GM18498 (cell line): ENCODE measurements around the gene SMIM33.
"Not testable (repeated sequence)": the region's sequence is repeated elsewhere in the genome, so short reads cannot be mapped to it uniquely, and the experiment has no call there.

Experiments
- ATAC-seq: cut with Tn5 transposase; IDR thresholded peaks from one replicate; pipeline ENCODE4 v1.9.1; 2021; ENCODE audit warnings: mild to moderate bottlenecking, moderate library complexity; ENCODE audit not compliant: unreplicated experiment

The SMIM33 gene

DNA sequence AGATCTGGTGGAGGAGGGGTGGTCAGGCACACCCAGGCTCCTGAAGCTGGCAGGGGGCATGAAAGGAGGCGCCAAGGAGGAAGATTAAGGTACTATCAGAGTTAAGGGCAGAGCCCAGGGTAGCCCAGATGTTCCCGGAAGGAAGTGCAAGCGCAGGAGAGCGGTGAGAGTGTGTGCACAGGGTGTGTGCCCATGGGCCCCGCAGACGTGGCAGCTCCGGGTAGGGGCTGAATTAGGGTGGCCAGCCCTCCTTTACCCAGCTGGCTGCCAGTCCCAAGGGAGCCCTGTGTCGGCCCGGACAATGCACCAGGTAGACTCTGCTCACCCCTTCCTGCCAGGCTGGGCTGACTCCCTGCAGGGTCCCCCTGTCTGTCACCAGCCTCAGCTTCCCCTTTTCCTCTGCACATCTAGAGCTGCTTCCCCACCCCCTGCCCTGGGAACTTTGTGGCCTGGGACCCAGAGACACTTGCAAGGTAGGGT lies at the start of gene SMIM33:
Gene SMIM33 (plus strand): TSS at position 184 of the 480 bp plus-strand sequence. CDS start 118 bp downstream, at position 302.
- no peak for ATAC-seq

GRCh38 chr5:139422307-139422893 lies 48.4 kb upstream of the SMIM33 start:
- ATAC-seq = no peak

DNA sequence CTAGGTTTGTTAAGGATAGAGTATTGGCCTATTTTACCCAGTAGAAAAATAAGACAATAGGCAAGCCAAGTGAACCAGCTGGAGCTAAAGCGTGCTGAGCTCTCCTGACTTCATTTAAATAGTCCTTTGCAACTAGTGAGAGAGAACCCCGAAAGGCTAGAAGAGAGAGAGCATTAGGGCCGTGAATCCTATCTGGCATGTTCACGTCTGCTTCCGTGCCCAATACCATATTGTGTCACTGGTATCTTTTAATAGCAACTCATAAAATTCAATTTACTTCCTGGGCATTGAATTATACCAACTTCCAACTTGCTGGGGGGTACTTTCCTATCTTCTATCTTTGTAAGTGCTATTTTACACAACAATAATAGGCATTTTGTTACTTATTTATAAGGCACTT lies 45.3 kb upstream of the SMIM33 start:
- no peak for ATAC-seq

- no peak for ATAC-seq
These were observed 44.5 kb upstream of the SMIM33 start for GRCh38 chr5:139426203-139426885.

- no peak for ATAC-seq
These were observed 40.8 kb upstream of the SMIM33 start for GRCh38 chr5:139430015-139430414.

- no peak for ATAC-seq
These were observed 39.1 kb upstream of the SMIM33 start for GRCh38 chr5:139431706-139432105.

GRCh38 chr5:139435676-139436075 lies 35.1 kb upstream of the SMIM33 start:
- no peak for ATAC-seq

DNA sequence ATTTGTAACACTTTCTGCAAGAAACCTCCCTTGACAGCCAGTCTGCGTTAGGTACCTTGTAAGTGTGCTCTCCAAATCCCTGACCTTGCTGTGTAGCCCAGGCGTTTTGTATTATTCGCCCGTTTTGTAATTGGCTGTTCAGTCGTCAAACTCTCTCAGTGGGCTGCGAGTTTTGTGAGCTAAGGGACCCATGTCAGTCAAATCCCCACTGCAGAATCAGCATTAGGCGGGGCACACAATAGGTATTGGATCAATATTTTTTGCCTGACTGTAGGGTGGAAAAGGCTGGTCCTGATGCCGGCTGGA lies 32.1 kb upstream of the SMIM33 start:
- no peak for ATAC-seq

GRCh38 chr5:139439013-139439903 lies 31.5 kb upstream of the SMIM33 start, which contains the start of gene DNAJC18:
DNAJC18 (minus strand) TSS chr5:139439525; CDS start chr5:139439445, 80 bp downstream.
- ATAC-seq = peak; percentile 92

DNA sequence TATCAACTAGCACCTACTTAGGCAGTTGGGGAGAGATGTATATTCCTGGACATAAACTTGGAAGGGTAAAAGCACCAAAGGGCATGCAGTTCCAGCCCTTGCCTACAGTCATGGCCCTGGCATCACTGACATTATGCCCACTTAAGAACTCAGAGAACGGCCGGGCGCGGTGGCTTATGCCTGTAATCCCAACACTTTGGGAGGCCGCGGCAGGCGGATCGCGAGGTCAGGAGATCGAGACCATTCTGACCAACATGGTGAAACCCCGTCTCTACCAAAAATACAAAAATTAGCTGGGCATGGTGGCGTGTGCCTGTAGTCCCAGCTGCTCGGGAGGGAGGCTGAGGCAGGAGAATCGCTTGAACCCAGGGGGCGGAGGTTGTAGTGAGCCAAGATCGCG lies 30.4 kb upstream of the SMIM33 start:
- not testable (repeated sequence) for ATAC-seq

GRCh38 chr5:139443831-139444453 lies 26.9 kb upstream of the SMIM33 start:
- ATAC-seq = no peak

GRCh38 chr5:139445325-139446170 lies 25.3 kb upstream of the SMIM33 start:
- no peak for ATAC-seq

DNA sequence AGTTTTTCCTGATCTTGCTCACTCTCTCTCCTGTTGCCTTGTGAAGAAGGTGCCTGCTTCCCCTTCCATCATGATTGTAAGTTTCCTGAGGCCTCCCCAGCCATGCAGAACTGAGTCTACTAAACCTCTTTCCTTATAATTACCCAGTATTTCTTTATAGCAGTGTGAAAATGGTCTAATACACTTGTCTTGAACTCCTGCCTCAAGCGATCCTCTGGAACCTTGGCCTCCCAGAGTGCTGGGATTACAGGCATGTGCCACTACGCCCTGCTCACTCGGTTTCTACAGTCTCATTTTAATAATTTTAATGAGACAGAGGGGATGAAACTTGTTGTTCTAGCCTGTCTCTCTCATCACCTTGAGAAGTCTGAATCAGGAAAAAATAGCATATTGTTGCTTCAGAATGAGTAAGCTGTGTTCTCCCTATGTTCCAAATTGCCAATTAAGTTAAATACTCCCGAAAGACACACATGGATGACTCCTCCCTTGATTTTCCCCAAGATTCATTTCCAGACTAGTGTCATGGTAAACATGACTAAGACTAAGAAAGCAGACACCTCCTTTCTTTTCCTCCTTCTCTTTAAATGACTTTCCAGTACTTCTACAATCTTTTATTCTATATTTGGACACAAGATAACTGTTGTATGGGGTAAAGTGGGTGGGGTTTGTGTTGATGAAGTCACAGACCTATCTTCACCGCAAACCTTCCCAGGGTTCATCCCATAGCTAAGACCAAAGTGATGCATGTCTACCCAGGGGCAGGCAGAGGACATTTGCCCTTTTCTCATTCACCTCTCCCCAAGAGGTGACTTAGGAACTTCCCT lies 23.6 kb upstream of the SMIM33 start:
- ATAC-seq = peak; percentile 60

GRCh38 chr5:139451176-139451575 lies 19.6 kb upstream of the SMIM33 start:
- ATAC-seq = no peak

DNA sequence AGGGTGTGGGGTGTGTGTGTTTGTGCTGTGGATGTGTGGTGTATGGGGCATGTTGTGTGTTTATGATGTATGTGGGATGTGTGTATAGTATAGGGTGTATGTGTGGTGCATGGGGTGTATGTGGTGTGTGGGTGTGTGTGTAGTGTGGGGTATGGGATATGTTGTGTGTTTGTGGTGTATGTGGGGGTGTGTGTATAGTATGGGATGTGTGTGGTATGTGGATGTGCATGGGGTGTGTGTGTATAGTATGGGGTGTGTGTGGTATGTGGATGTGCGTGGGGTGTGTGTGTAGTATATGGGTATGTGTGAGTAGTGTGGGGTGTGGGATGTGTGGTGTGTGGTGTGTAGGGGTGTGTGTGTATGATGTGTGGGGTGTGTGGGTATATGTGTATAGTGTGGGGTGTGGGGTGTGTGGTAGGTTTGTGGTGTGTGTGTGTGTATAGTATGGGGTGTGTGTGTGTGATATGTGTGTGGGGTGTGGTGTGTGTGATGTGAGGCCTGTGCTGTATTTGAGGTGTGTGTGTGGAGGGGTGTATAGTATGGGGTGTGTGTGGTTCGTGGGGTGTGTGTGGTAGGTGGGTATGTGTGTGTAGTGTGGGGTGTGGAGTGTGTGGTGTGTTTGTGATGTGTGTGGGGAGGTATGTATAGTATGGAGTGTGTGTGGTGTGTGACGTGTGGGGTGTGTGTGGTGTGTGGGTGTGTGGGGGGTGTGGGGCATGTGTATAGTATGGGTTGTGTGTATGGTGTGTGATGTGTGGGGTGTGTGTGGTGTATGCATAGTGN lies 18.7 kb upstream of the SMIM33 start:
- ATAC-seq = no peak

DNA sequence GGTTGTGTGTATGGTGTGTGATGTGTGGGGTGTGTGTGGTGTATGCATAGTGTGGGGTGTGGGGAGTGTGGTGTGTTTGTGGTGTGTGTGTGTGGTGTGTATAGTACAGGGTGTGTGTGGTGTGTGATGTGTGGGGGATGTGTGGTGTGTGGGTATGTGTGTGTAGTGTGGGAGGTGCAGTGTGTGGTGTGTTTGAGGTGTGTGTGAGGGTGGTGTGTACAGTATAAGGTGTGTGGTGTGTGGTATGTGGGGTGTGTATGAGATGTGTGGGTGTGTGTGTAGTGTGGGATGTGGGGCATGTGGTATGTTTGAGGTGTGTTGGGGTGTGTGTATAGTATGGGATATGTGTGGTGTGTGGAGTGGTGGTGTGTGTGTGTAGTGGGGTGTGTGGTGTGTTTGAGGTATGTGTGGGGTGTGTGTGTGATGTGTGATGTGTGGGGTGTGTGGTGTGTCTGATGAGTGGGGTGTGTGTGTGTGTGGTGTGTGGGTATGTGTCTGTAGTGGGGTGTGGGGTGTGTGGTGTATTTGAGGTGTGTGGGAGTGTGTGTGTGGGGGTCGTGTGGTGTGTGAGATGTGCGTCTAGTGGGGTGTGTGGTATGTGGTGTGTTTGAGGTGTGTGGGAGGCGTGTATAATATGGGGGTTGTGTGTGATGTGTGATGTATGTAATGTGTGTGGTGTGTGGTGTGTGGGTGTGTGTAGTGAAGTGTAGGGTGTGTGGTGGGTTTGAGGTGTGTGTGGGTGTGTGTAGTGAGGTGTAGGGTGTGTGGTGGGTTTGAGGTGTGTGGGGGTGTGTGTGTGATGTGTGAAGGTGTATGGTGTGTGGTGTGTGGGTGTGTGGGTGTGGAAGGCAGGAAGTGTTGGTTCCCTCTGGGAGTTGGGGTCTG lies 16.9 kb upstream of the SMIM33 start:
- ATAC-seq = no peak

DNA sequence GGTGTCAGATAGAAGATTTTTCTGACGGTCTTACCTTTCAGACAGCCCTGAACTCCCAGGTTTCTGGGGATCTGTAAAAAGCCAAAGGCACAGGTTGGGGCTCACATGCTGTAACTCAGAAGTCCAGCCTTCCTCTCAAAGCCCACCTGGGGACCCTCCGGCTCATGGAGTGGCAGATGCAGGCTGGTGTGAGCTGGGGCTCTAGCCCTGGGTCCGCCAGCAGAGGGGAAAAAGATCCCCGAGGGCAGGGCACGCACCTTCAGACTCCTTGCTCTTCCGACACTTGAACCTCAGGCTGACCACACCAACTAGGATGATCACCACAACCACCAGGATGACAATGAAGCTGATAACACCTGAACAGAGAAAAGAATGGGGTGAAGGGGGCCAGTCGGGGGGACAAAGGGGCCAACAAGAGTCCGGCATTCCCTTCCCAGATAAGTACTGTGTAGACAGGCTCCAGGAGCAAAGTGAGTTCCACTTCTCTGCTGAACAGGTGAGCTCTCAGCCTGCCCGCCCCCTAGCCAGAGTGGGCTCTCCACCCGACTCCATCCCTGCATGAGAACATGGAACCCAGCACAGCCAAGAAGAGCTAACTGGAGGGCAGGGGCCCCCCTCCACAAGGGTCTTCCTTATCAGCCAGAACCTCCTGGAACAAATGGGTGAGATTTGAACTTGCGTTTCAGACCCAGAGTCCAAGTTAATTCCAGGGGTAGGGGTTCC lies 16.1 kb upstream of the SMIM33 start:
- ATAC-seq = no peak
